GM21576 (cell line): ENCODE data around the gene SLC25A41.
A peak's percentile ranks its signal among the peaks of the same experiment; 100 is the strongest.

Source experiments
- ATAC-seq: cut with Tn5 transposase; IDR thresholded peaks from one replicate; pipeline ENCODE4 v1.9.1; 2021; ENCODE audit warnings: mild to moderate bottlenecking, moderate library complexity; ENCODE audit not compliant: unreplicated experiment

SLC25A41 gene

DNA sequence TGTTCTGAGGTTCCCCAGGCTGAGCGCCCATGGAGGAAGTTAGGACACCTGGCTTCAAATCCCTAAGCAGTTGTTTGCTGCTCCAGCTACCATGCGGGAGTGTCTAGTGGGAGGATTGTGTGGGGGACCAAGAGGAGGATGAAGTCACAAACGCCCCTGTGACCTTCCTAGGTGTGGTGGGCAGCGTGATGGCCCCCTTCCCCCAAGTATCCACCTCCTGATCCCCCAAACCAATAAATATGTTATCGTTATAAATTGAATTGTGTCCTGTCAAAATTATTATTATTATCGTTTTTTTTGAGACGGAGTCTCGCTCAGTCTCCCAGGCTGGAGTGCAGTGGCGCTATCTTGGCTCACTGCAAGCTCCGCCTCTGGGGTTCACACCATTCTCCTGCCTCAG lies at the start of gene SLC25A41:
SLC25A41 (minus strand) TSS at position 101 of the 400 bp plus-strand sequence; CDS start at position 31, 70 bp downstream.
- ATAC-seq: no peak

DNA sequence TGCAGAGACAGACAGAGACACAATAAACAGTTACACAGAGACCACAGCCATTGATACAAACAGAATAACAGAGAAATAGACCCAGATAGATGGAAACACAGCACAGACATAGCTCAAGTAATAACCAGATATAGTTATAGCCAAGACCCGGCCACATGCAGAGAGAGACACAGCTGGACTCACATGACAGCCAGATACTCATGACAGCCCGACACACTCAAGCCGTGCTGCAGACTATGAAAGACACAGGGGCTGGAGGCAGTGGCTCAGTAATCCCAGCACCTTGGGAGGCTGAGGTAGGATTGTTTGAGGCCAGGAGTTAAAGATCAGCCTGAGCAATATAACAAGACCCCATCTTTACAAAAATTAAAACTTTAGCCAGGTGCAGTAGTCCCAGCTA lies 49.7 kb upstream of the SLC25A41 start:
- ATAC-seq: no peak

DNA sequence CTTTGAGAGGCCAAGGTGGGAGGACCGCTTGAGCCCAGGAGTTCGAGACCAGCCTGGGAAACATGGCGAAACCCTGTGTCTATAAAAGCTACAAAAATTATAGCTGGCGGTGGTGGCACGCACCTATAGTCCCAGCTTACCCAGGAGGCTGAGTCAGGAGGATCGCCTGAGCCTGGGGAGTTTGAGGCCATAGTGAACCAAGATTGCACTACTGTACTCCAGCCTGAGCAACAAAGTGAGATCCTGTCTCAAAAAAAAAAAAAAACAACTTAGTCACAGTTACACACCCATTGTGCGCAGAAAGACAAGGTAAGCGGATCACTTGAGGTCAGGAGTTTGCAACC lies 48.8 kb upstream of the SLC25A41 start:
- no peak for ATAC-seq

DNA sequence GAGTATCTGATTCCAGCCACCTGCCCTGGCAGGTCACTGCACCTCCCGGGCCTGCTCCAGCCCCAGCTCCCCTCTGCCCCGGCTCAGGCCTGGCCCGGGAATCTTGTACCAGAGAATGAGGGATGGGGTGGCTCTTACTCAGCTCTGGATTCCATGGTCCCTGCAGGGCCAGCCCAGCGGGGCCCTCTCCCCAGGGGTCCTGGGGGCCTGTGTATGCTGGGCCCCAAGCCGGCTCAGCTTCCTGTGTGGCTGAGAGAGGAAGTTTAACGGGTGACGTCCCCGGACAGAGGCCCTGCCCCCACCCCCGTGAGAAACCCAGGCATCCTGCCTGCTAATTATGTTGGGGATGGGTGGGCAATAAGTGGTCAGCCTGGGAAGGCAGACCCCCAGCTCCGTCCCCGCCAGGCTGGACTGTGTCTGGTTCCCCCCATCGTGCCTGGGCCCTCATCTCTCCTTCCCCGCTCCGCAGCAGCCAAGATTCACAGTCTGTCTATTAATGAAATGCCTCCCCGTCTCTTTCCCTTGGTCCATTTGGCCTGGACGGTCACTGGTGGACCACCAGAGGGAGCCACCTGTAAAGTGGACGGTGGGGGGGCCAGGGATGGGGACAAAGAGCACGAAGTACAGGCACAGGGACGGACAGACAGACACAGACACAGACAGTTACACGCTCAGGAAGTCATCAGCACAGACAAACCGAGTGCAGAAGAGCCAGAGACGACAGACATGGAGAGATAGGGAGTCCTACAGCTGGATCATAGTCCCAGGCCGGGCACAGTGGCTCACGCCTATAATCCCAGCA lies 48.2 kb upstream of the SLC25A41 start, which contains the start of gene DENND1C:
DENND1C (minus strand) TSS at position 247 of the 802 bp plus-strand sequence; CDS start at position 155, 92 bp downstream.
- peak; percentile 70 for ATAC-seq

DNA sequence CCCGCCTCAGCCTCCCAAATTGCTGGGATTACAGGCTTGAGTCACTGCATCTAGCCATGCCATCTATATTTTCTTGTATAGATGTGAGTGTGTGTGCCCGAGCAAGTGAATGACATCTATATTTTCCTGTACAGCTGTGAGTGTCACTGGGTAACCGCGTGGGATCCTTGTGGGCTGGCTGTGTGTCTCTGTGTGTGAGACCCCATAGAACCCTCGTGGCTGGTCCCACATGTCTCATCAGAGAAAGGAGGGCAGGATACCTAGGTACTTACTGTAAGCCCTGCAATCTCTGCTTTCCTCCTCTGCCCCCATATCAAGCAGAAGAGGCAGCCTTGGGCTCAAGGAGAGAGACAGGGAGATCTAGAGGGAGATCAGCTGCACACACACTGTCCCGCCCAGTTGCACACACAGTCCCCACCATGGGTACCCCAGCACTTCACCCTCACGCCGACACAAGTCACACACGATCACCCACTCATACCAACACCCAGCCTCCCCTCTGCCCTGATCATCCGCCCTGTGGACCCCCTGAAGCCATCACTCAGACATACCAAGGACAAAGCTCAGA lies 47.4 kb upstream of the SLC25A41 start:
- no peak for ATAC-seq

DNA sequence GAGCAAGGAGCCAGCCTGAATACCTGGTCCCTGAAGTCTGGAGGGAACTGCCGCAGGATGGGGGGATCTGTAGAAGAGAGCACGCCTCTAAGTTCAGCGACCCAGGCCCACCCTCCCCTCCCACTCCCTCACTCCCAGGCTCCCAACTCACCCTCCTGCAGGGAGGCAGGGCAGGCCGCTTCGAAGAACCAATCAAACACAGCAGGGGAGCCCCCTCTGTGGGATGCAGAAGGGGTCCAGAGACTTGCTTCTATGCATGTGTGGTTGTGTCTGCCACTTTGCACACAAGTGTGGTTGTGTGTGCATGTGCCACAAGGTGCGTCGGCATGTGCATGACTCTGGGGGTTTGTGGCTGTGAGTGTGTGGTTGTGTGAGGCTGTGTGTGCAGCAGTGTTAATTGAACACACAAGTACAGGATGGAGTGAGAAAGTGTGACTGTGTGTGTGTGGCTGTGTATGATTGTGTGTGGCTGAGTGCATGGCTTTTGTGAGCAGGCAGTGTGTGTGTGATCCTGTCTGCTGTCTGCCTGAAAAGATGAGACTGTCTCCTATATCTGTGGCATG lies 46.4 kb upstream of the SLC25A41 start:
- no peak for ATAC-seq

DNA sequence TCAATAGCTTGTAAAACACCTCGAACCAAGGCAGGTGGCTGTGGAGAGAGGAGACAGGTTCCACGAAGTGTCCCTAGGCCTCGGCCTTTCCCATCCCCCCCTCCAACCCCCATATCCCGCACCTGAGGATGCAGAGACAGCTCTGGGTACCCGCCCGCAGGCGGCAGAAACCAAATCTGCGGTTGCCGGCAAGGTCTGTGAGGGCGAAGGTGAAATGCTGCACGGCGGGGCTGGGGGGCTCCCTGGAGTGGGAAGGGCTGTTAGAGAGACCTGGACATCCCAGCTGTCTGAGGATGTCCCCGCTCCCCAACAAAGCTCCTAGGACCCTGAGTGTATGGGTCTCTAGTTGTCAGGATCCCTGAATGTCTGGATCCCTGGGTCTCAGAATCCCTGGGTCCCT lies 45.3 kb upstream of the SLC25A41 start:
- ATAC-seq: no peak

DNA sequence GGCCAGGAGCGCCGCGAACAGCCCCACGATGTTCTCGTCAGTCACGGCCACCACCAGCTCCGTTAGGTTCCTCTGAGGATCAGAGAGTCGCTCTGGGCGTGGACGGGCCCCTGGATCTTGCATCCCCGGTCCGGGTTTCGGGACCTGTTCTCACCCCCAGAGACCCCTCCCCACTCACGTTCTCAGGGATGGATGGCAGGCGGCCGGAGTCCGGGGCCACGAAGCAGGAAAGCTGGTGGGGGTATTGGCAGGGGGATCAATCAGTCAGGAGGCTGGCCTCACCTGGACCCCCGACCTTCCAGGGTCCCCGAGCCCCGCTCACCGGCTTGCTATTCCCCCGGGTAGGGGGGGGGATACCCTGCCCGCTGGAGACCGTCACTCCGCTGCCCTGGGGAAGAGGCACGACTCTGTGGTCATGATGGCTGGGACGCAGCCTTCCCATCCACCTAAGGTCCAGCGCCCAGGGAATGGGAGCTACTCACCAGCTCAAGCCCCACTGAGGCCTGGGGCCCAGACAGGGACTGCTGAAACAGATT lies 43.4 kb upstream of the SLC25A41 start:
- ATAC-seq: no peak

DNA sequence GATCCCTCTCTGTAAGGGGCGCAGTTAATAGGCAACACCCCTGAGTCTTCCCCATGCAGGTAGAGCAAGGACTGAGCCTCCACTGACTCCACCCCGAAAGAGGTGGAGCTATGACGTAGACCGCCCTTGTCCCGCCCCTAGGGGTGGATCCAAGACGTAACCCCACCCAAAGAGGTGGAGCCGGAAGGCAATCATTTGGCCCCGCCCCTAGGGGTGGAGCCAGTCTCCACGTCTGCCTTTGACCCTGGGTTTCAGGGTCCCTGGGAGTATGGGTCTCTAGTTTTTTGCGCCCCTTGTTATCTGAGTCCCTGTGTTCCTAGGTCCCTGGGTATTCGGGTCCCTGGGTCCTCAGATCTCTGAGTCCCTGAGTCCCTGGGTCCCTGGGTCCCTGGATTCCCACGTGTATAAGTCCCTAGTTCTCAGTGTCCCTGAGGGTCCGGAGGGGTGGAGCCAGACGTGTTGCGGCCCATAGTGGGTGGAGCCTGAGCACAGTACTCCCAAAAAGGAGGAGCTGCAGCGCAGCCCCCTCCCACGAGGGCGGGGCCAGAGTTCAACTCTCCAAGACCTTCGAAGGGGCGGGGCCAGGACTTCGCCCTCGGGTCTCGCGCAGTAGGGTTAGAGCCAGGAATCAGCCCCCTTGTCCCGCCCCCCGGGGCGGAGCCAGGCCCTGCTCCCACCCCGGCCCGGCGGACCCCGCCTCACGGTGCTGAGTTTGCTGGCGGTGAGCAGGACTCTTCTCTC lies 42.8 kb upstream of the SLC25A41 start:
- ATAC-seq: no peak

DNA sequence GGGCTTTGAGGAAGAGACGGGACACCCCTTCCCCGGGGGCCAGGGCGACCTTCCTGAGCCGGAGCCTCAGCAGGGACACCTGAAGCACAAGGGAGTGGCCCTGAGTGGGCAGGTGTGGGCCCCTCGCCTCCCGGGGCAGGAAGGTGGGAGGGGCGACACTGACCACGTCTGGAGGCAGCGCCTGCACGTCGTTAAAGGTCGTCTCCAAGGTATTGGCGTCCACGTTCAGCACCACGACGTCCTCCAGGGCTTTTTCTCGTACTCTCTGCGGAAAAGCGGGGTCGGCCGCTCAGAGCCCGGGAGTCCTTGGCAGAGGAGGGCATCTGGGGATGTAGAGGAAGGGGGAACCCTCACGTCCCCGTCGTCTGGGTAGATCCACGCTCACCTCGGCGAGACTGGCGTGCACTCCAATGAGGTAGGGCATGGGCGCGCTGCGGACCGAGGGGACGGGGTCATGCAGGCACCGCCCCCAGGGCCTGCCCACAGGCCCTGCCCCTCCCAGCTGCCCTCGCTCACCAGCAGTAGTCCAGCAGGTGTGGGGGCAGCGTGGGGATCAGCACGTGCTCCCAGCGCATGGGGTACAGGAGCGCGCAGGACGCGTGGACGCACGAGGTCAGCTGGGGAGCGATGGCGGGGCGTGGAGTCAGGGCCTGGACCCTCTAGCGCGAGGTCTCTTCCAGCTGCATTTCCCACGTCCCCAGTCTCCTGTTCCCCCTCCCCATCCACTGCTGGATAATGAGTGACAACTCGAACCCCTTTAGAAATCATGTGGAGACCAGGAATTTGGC lies 42.0 kb upstream of the SLC25A41 start:
- ATAC-seq: no peak

DNA sequence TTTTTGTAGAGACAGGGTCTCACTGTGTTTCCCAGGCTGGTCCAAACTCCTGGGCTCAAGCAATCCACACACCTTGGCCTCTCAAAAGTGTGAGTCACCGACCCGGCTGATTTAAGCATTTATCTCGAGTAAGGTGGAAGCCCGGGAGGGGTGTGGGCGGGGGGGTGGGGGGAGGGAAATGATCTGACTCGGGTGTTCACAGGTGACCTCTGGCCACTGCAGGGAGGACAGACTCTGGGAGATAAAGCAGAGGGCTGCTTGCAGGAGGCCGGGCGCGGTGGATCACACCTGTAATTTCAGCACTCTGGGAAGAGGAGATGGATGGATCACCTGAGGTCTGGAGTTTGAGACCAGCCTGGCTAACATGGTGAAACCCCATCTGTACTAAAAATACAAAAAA lies 40.1 kb upstream of the SLC25A41 start:
- ATAC-seq: no peak

DNA sequence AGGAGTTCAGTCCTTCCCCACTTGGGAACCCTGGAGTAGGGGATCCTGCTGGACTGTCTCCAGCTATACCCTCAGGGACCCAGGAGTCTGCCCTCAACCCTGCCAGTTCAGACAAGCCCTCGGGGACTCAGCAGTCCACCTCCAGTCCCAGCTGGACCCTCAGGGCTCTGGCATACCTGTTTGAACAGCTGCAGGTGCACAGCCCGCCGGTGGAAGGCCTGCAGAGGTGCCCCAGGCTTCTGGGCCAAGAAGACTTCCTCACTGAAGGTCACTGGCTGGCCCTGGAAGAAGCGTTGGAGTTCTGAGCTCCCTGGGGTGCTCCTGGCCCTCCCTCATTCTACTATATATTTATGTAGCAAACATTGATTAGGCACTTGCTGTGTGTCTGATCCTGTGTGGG lies 39.1 kb upstream of the SLC25A41 start:
- ATAC-seq: no peak

DNA sequence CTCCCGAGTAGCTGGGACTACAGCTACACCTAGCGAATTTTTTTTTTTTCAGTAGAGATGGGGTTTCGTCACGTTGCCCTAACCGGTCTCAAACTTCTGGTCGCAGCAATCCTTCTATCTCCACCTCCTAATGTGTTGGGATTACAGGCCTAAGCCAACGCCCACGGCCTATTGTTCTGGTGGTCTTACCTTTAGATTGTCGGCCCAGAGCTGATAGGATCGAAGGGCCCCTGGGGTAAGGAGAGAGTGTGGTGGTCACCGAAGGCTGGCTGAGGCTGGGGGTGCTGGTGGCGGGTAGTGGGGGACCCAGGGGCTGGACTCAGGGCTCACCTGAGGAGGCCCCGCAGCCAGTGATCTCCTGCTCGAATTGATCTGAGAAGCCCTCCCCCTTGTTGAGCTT lies 37.5 kb upstream of the SLC25A41 start:
- ATAC-seq: no peak

DNA sequence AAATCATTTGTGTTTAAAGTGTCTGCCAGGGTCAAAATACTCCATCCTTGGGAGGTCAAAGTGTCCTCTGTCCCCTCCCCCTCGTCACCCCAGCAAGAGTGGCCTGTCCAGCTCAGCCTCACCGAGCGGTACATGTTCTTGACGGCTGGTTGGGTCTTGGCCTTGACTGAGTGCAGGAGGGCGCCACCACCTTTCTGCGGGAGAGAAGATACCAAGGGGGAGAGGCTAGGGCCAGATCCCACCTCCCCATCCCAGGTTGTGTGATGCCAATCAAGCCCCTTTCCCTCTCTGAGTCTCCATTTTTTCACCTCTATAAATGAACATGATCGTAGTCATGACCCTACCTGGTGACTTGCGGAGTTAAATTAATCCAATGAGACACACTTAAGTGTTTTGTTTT lies 36.6 kb upstream of the SLC25A41 start:
- no peak for ATAC-seq

DNA sequence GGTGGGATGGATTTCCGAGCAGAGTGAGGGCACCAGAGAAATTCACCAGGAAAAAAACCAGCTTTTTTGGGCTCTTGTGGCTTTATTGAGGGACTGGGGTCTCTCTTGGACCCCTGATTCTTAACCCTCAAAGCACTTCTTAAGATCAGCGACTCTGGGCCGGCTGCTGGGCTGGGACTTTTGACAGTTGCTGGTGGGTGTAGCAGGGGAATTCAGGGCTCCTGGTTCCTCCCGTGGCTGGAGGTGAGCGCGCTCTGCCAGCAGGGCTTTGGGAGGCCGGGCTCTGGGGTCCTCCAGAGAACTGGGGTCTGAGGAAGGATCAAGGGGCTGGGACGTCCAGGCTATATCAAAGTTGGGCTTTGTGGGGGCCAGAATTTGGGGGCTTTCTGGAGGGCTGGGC lies 33.8 kb upstream of the SLC25A41 start:
- ATAC-seq: no peak

DNA sequence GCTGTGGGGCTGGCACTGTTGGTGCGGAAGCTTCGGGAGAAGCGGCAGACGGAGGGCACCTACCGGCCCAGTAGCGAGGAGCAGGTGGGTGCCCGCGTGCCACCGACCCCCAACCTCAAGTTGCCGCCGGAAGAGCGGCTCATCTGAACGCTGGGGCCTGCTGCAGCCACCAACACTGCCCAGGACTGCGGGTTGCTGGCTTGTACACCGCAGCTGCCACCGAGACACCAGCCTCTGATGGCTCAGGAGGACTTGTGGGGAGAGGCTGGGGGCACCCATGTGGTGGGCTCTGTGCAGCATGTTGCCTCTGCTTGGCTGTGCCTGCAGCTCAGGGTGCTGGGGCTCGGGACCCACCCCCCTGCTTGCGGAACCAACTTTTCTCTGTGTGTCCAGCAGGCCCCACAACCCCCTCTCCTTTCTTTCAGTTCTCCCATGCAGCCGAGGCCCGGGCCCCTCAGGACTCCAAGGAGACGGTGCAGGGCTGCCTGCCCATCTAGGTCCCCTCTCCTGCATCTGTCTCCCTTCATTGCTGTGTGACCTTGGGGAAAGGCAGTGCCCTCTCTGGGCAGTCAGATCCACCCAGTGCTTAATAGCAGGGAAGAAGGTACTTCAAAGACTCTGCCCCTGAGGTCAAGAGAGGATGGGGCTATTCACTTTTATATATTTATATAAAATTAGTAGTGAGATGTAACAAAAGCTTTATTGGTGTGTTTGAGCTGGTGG lies 33.1 kb upstream of the SLC25A41 start:
- ATAC-seq: no peak

DNA sequence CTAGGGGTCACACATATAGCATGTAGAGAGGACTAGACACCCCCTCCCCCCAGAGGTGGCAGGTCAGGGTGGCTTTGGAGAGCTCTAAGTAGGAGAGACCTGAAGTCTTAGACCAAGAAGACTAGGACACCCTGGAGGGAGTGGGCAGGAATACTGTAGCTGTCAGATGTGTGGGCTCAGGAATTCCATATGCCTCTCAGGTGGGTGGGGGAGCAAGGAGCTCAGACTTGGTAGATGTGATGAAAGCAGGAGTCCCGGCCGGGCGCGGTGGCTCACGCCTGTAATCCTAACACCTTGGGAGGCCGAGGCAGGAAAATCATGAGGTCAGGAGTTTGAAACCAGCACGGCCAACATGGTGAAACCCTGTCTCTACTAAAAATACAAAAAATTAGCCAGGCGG lies 32.1 kb upstream of the SLC25A41 start:
- ATAC-seq: no peak

DNA sequence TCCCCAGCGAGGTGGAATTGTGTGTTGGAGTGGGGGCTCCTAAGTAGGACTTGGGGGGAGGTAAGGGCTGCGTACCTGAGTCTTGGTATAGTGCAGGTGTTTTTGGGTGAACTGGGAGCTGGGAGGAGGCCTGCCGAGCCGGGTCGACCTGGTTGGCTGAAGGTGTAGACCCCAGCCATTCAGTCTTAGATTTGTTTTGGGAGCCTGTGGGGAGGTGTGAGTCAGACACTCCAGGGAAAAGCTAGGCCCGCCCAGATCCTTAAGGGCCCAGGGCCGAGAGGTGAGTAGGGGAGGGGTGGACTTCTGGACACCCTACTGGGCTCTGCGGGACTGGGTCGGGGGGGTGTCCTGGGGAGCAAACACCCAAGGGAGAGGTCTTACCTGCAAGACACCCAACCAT lies 31.4 kb upstream of the SLC25A41 start:
- ATAC-seq: no peak

DNA sequence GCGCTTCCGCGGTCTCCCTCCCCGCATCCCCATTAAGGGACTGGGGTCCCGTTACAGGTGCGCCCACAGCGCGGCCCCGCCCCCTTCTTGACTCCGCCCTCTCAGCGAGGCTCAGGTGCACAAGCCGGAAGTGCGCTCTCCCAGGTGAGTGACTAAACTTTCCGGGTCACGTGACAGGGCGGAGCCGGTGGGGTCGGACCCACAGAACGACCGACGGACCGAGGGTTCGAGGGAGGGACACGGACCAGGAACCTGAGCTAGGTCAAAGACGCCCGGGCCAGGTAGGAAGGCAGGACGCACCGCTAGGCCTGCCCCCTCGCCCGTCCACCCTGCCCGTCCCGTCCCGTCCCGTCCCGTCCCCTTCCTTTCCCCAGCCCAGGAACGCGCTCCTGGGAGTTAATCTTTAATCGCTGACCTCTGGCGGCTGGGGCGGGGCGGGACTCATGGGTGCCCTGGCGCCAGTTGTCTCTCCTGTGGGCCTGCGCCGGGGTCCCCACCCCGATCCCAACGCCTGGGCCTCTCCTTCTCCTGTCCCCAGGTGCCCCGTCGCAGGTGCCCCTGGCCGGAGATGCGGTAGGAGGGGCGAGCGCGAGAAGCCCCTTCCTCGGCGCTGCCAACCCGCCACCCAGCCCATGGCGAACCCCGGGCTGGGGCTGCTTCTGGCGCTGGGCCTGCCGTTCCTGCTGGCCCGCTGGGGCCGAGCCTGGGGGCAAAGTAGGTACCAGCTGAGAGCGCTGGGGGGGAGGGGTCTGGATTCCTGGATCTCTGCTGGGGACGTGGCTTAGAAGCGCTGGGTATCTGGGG lies 30.7 kb upstream of the SLC25A41 start, which contains the start of gene CRB3:
CRB3 (plus strand) TSS at position 202 of the 804 bp plus-strand sequence; CDS start at position 633, 431 bp downstream.
- no peak for ATAC-seq
